Endothelial cell of umbilical vein (primary cell): ENCODE results near the gene TIMM8B. TPM values are rescaled to one million over a fixed set of nuclear protein-coding genes. Genes with fewer than 3 reads are reported as not detected.

ENCODE experiments used
- BruUV-seq: library from RNA; stranded (reverse); fragments of 400-500 nt; replicated peaks from 2 replicates; lab custom pipeline; 2021; lab: Mats Ljungman, UMichigan
- CTCF ChIA-PET: fragments of 300-600, 350-600 bp; sonication (Branson Sonifier 250); formaldehyde crosslinking; loops from one replicate; lab custom pipeline; 2021; ENCODE audit warnings: antibody characterized with exemption, inconsistent platforms; lab: Charles Lee
- POLR2A ChIA-PET: fragments of 300-600, 350-600 bp; sonication (Branson Sonifier 250); formaldehyde crosslinking; loops from one replicate; lab custom pipeline; 2021; ENCODE audit warnings: antibody characterized with exemption, inconsistent platforms; lab: Charles Lee
- DNase-seq: peaks from one replicate; pipeline ENCODE4 v3.0.0-alpha.2; 2011; ENCODE audit warnings: low read depth, low spot score
- FAIRE-seq: peaks from 2 replicates; lab custom pipeline; 2011; peaks lifted over from hg19 to GRCh38; lab: Jason Lieb, UNC
- H2AFZ ChIP-seq: 2 replicates; pipeline ENCODE4 v1.6.0; 2012; ENCODE audit warnings: low read depth, low read length, control low read depth, inconsistent platforms
- H3K27ac ChIP-seq: 2 replicates; pipeline ENCODE4 v1.5.1; 2011; ENCODE audit warnings: low read depth, mild to moderate bottlenecking, control low read depth, low read length, moderate library complexity; ENCODE audit not compliant: insufficient read depth
- H3K27me3 ChIP-seq, 2 experiments: 2 replicates each; pipeline versions ENCODE4 v1.6.0 to v1.6.1; 2011; ENCODE audit warnings: low read length in 2 of 2, mixed read lengths in 1 of 2; ENCODE audit not compliant: control insufficient read depth in 2 of 2, insufficient read depth in 2 of 2
- H3K36me3 ChIP-seq, 2 experiments: 2 replicates in 1 of 2; 3 replicates in 1 of 2; pipeline ENCODE4 v1.5.1; 2011; ENCODE audit warnings: low read length in 2 of 2, mild to moderate bottlenecking in 1 of 2, moderate library complexity in 1 of 2; ENCODE audit not compliant: control insufficient read depth in 2 of 2, insufficient read depth in 2 of 2; ENCODE audit errors: extremely low read depth in 1 of 2
- H3K4me1 ChIP-seq: 3 replicates; pipeline ENCODE4 v1.5.1; 2011; ENCODE audit warnings: mild to moderate bottlenecking, low read length; ENCODE audit not compliant: control insufficient read depth, insufficient read depth; ENCODE audit errors: extremely low read depth
- H3K4me2 ChIP-seq: 2 replicates; pipeline ENCODE4 v1.6.1; 2011; ENCODE audit warnings: low read length, control low read depth, mixed read lengths; ENCODE audit not compliant: insufficient read depth
- H3K4me3 ChIP-seq, 3 experiments: fragments of 200-600 bp in 1 of 3; sonication (generic), shearing (Covaris generic) in 1 of 3; replicated peaks in 1 of 3; 2 replicates each; pipeline ENCODE4 v1.5.1; 2011 to 2016; ENCODE audit warnings: control low read depth in 3 of 3, low read length in 3 of 3, mild to moderate bottlenecking in 2 of 3, inconsistent platforms in 1 of 3, low read depth in 1 of 3, moderate library complexity in 1 of 3; ENCODE audit not compliant: insufficient read depth in 1 of 3
- H3K79me2 ChIP-seq: 2 replicates; pipeline ENCODE4 v1.6.0; 2012; ENCODE audit warnings: low read length, inconsistent platforms; ENCODE audit not compliant: control insufficient read depth, insufficient read depth
- H3K9ac ChIP-seq: replicated peaks from 2 replicates; pipeline ENCODE3; 2011; ENCODE audit warnings: low read length, control low read depth; ENCODE audit not compliant: insufficient read depth; ENCODE audit errors: extremely low read depth
- H3K9me1 ChIP-seq: replicated peaks from 3 replicates; pipeline ENCODE4 v1.6.0; 2011; ENCODE audit warnings: mild to moderate bottlenecking, low read length; ENCODE audit not compliant: control insufficient read depth, insufficient read depth; ENCODE audit errors: extremely low read depth
- H3K9me3 ChIP-seq: replicated peaks from 2 replicates; pipeline ENCODE4 v1.5.1; 2012; ENCODE audit warnings: low read length, inconsistent platforms; ENCODE audit not compliant: control insufficient read depth, insufficient read depth
- H4K20me1 ChIP-seq: replicated peaks from 2 replicates; pipeline ENCODE3; 2011; ENCODE audit warnings: mild to moderate bottlenecking, low read length; ENCODE audit not compliant: control insufficient read depth, insufficient read depth; ENCODE audit errors: extremely low read depth
- EZH2 ChIP-seq: IDR thresholded peaks from 2 replicates; pipeline ENCODE4 v1.6.1; 2012; ENCODE audit warnings: borderline replicate concordance, low read depth, mild to moderate bottlenecking, moderate library complexity, low read length, inconsistent platforms; ENCODE audit not compliant: severe bottlenecking
- FOS ChIP-seq: IDR thresholded peaks from 2 replicates; pipeline ENCODE4 v1.6.1; 2011; ENCODE audit warnings: mild to moderate bottlenecking, low read length, moderate library complexity, borderline replicate concordance; ENCODE audit not compliant: insufficient read depth
- GATA2 ChIP-seq: IDR thresholded peaks from 2 replicates; pipeline ENCODE4 v1.7.0; 2011; ENCODE audit warnings: low read depth, mild to moderate bottlenecking, moderate library complexity, mixed read lengths, low read length; ENCODE audit not compliant: insufficient read length, insufficient read depth
- JUN ChIP-seq: IDR thresholded peaks from 2 replicates; pipeline ENCODE4 v1.6.1; 2011; ENCODE audit warnings: borderline replicate concordance, low read depth; ENCODE audit not compliant: insufficient read length, insufficient read depth
- MYC ChIP-seq: IDR thresholded peaks from one replicate; pipeline ENCODE4 v1.6.1; 2011; ENCODE audit warnings: mild to moderate bottlenecking, low read depth, low read length
- POLR2A ChIP-seq: IDR thresholded peaks from 2 replicates; pipeline ENCODE4 v1.6.1; 2012; ENCODE audit warnings: low read depth, mild to moderate bottlenecking, control low read depth, low read length
- POLR2AphosphoS5 ChIP-seq: IDR thresholded peaks from 2 replicates; pipeline ENCODE4 v1.6.1; 2012; ENCODE audit warnings: low read depth, mild to moderate bottlenecking, control low read depth, low read length, moderate library complexity; ENCODE audit not compliant: insufficient read depth
- dilution Hi-C: fragments of 300-500 bp; cut with MboI; formaldehyde crosslinking; loops from one replicate; pipeline ENCODE4 v1.15.0; 2019; ENCODE audit warnings: low sequenced_read_pairs; ENCODE audit not compliant: extremely low pct_ligation_motif_present
- intact Hi-C: fragments of 100-400 bp; cut with micrococcal nuclease; formaldehyde crosslinking; loops from one replicate; pipeline ENCODE4 v1.10.0; 2022
- polyA plus RNA-seq, 4 experiments: library from polyadenylated mRNA; depleted of rRNA in 3 of 4; stranded (reverse) in 3 of 4; unstranded in 1 of 4; fragments of >200 nt; gene quantifications; 2 replicates each; pipeline versions ENCODE4 v1.2.1 to v1.2.3, GENCODE V29; 2011 to 2012; ENCODE audit warnings: missing spikeins in 1 of 4
- total RNA-seq: library from RNA; stranded (reverse); gene quantifications from 2 replicates; pipeline ENCODE4 v1.2.3, GENCODE V29; 2021
- TF ChIP-seq, protein P1 (sequence below), 2 donors: IDR thresholded peaks; 1 replicate in 1 of 2; 2 replicates in 1 of 2; pipeline ENCODE4 v1.5.1; 2011; ENCODE audit warnings: low read length in 2 of 2, mild to moderate bottlenecking in 2 of 2, moderate library complexity in 2 of 2, control low read depth in 1 of 2, inconsistent platforms in 1 of 2, low read depth in 1 of 2; ENCODE audit not compliant: insufficient read depth in 1 of 2; ENCODE audit errors: extremely low read depth in 1 of 2
- TF ChIP-seq, protein P2 (sequence below): IDR thresholded peaks from 2 replicates; pipeline ENCODE4 v1.6.1; 2011; ENCODE audit not compliant: insufficient read depth, insufficient read length

TIMM8B gene
- total and polyA plus RNA-seq, 2 donors (not counting 3 experiments of a cell fraction or from before 2014, with no cell fraction given), result 77.0 to 110 TPM

DNA sequence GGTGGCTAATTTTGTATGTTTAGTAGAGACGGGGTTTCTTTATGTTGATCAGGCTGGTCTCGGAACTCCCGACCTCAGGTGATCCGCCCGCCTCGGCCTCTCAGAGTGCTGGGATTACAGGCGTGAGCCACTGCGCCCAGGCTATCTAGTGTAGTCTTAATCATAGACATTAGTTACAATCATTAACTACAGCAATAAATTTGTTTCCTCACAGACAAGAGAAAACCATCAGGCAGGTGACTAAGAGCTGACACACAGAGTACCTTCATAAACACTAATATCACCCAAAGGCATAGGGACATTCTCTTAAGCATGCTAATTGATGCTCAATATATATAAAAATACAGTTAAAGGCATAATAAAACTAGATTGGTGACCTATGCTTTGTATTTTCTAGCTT lies 19.5 kb upstream of the TIMM8B start:
- FAIRE-seq, result no peak
- intact Hi-C loops (no loop called here), dilution Hi-C loops (no loop called here)
- POLR2A ChIA-PET, result no interaction called here
- no peak overlapping the region for H3K4me2 ChIP-seq
- no peaks in the 10 kb centered on the region for H3K9me1 ChIP-seq
- no peak for DNase-seq
- BruUV-seq, result no TSS peak
- CTCF ChIA-PET, result interaction anchor here (0.6 to 4.4 kb wide), 2 partner anchors 8 to 58 kb away, joined by 3 to 34 read pairs; no protein-coding TSS in a partner anchor
- no peak overlapping the region for H3K9ac ChIP-seq
- TF ChIP-seq POLR2A (no peak), JUN (no peak), EZH2 (no peak), FOS (no peak), GATA2 (no peak), MYC (no peak), POLR2AphosphoS5 (no peak)
- TF ChIP-seq, protein P1, sequence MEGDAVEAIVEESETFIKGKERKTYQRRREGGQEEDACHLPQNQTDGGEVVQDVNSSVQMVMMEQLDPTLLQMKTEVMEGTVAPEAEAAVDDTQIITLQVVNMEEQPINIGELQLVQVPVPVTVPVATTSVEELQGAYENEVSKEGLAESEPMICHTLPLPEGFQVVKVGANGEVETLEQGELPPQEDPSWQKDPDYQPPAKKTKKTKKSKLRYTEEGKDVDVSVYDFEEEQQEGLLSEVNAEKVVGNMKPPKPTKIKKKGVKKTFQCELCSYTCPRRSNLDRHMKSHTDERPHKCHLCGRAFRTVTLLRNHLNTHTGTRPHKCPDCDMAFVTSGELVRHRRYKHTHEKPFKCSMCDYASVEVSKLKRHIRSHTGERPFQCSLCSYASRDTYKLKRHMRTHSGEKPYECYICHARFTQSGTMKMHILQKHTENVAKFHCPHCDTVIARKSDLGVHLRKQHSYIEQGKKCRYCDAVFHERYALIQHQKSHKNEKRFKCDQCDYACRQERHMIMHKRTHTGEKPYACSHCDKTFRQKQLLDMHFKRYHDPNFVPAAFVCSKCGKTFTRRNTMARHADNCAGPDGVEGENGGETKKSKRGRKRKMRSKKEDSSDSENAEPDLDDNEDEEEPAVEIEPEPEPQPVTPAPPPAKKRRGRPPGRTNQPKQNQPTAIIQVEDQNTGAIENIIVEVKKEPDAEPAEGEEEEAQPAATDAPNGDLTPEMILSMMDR (IDR thresholded peaks at IDR 0.05; ENCODE audit: extremely low read depth in 1 of 2, insufficient read depth in 1 of 2, low read depth in 1 of 2, low read length in 2 of 2), result no peak
- TF ChIP-seq, protein P2, sequence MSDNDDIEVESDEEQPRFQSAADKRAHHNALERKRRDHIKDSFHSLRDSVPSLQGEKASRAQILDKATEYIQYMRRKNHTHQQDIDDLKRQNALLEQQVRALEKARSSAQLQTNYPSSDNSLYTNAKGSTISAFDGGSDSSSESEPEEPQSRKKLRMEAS, result no peak
- no peaks in the 10 kb centered on the region for H4K20me1 ChIP-seq
- no peak overlapping the region for H3K4me3 ChIP-seq
- H3K27me3 ChIP-seq, result no peaks in the 10 kb centered on the region
- H3K36me3 ChIP-seq, result no peaks in the 10 kb centered on the region
- H3K4me1 ChIP-seq, result no peaks in the 10 kb centered on the region
- no peak overlapping the region for H3K27ac ChIP-seq
- H3K9me3 ChIP-seq, result no peaks in the 10 kb centered on the region
- H3K79me2 ChIP-seq, result no peaks in the 10 kb centered on the region
- H2AFZ ChIP-seq, result no peak overlapping the region
